ENCODE measurements around the gene PKNOX2. TPM values are rescaled to one million over a fixed set of nuclear protein-coding genes. Genes with fewer than 3 reads are reported as not detected.

Gene PKNOX2
- total and polyA plus RNA-seq, 2 of the 4 experiments (the other 2 are of a cell fraction) = 0.72 to 2.3 TPM

DNA sequence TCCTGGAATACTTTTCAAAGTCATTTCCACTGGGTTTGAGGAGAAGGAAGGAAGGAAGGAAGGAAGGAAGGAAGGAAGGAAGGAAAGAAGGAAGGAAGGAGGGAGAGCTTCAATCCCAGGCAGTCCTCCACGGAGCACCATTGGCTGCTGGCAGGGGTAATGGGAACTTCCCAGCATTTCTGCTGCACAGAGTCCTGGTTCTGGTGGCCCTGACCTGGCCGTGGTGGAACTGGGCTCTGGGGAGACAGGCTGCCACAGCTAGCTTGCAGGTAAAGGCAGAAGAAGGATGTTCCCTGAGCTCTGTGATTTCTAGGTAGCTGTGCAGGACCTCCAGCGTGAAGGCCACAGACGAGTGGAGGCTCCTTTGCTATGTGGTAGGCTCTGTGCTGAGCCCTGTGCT is 10.6 kb downstream of the PKNOX2 start:
- no peak overlapping the region for H4K5ac ChIP-seq (ENCODE audit: low read depth, low read length)
- no peak overlapping the region for H2AFZ ChIP-seq (replicated peaks; ENCODE audit: low read length, poor library complexity)
- no peak overlapping the region for H3K4ac ChIP-seq (ENCODE audit: low read depth, low read length)
- H4K8ac ChIP-seq (ENCODE audit: low read depth in 2 of 2, low read length in 2 of 2) = no peak overlapping the region
- no peak overlapping the region for H2BK20ac ChIP-seq (ENCODE audit: low read depth, low read length)
- intact Hi-C loops (cut with micrococcal nuclease) (no loop called here), dilution Hi-C loops (cut with HindIII; ENCODE audit: low sequenced_read_pairs, unreplicated experiment) (no loop called here), in situ Hi-C loops (cut with MboI; ENCODE audit: low sequenced_read_pairs) (no loop called here)
- no peak overlapping the region for H2BK15ac ChIP-seq (ENCODE audit: low read depth, low read length)
- WGBS, 2 experiments (ENCODE audit: extremely low coverage in 2 of 2, insufficient read length in 1 of 2) = 100% methylated on average over 3 of the region's 4 CpGs; no CpG with 5 or more reads in 1 of the 2 experiments
- no peak overlapping the region for H2BK5ac ChIP-seq (ENCODE audit: low read depth, low read length, poor library complexity, severe bottlenecking)
- no peak overlapping the region for H2BK120ac ChIP-seq (ENCODE audit: low read depth, low read length)
- H3K9me1 ChIP-seq (ENCODE audit: insufficient read depth, low read length) = peaks cover 8% of the 10 kb centered on the region
- no peak overlapping the region for H3K23ac ChIP-seq (ENCODE audit: low read depth, low read length)
- H3K27me3 ChIP-seq (ENCODE audit: control insufficient read depth, insufficient read depth, low read length) = peaks cover 4% of the 10 kb centered on the region; the same call in 1 of the 2 replicates
- no peaks in the 10 kb centered on the region for H3K9me3 ChIP-seq (ENCODE audit: control insufficient read depth, insufficient read depth, low read length)
- ATAC-seq (ENCODE audit: low read depth) (no peak), DNase-seq (no peak)
- BruUV-seq (replicated peaks) = no TSS peak
- no peak overlapping the region for H3K56ac ChIP-seq (ENCODE audit: extremely low read depth, insufficient read depth, low read length)
- no peak overlapping the region for H3K18ac ChIP-seq (ENCODE audit: low read depth, low read length)
- H2AK9ac ChIP-seq (replicated peaks; ENCODE audit: low read depth, low read length, poor library complexity) = no peak overlapping the region
- H3K4me1 ChIP-seq (ENCODE audit: control insufficient read depth, insufficient read depth, low read length) = peaks cover 10% of the 10 kb centered on the region; the same call in 1 of the 2 replicates
- H3K4me3 ChIP-seq (ENCODE audit: insufficient read depth, low read depth, low read length) = no peak overlapping the region
- no peak overlapping the region for H3K9ac ChIP-seq (ENCODE audit: low read depth, low read length)
- no peaks in the 10 kb centered on the region for H4K20me1 ChIP-seq (ENCODE audit: insufficient read depth, low read length)
- POLR2A ChIA-PET (ENCODE audit: unreplicated experiment) = no interaction called here
- CTCF ChIA-PET = no interaction called here
- 0 out of 2 replicates have a peak overlapping the region, but pooled peaks have one; percentile 48 for H2AK5ac ChIP-seq (ENCODE audit: low read depth, low read length)
- no peak for TF ChIP-seq MAZ (IDR thresholded peaks at IDR 0.05; ENCODE audit: borderline replicate concordance, low read depth, low read length)
- no peak for TF ChIP-seq RFX5 (IDR thresholded peaks at IDR 0.05; ENCODE audit: low read depth, low read length)
- no peak for TF ChIP-seq RCOR1 (IDR thresholded peaks at IDR 0.05; ENCODE audit: insufficient replicate concordance, low read length)
- TF ChIP-seq, protein P1, sequence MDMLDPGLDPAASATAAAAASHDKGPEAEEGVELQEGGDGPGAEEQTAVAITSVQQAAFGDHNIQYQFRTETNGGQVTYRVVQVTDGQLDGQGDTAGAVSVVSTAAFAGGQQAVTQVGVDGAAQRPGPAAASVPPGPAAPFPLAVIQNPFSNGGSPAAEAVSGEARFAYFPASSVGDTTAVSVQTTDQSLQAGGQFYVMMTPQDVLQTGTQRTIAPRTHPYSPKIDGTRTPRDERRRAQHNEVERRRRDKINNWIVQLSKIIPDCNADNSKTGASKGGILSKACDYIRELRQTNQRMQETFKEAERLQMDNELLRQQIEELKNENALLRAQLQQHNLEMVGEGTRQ (IDR thresholded peaks at IDR 0.05; ENCODE audit: low read depth, low read length) = no peak
- TF ChIP-seq BHLHE40 (IDR thresholded peaks at IDR 0.05; ENCODE audit: low read depth, low read length) = no peak
- TF ChIP-seq, protein P2, sequence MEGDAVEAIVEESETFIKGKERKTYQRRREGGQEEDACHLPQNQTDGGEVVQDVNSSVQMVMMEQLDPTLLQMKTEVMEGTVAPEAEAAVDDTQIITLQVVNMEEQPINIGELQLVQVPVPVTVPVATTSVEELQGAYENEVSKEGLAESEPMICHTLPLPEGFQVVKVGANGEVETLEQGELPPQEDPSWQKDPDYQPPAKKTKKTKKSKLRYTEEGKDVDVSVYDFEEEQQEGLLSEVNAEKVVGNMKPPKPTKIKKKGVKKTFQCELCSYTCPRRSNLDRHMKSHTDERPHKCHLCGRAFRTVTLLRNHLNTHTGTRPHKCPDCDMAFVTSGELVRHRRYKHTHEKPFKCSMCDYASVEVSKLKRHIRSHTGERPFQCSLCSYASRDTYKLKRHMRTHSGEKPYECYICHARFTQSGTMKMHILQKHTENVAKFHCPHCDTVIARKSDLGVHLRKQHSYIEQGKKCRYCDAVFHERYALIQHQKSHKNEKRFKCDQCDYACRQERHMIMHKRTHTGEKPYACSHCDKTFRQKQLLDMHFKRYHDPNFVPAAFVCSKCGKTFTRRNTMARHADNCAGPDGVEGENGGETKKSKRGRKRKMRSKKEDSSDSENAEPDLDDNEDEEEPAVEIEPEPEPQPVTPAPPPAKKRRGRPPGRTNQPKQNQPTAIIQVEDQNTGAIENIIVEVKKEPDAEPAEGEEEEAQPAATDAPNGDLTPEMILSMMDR (conservative IDR thresholded peaks at IDR 0.05; ENCODE audit: low read depth, low read length) = no peak
- TF ChIP-seq FOS (IDR thresholded peaks at IDR 0.05; ENCODE audit: low read depth, low read length) = no peak
- no peak overlapping the region for H3K4me2 ChIP-seq (ENCODE audit: low read depth, low read length)
- peaks cover 0 to 10% of the 10 kb centered on the region in 2 experiments; a peak in 1 of 4 replicates for H3K79me1 ChIP-seq (ENCODE audit: low read depth in 1 of 2, low read length in 2 of 2)
- no peaks in the 10 kb centered on the region for H3K36me3 ChIP-seq (ENCODE audit: control insufficient read depth, insufficient read depth, low read length)
- H3K14ac ChIP-seq (replicated peaks; ENCODE audit: low read depth, low read length) = no peak overlapping the region
- H4K91ac ChIP-seq (ENCODE audit: insufficient read depth, low read depth, low read length) = no peak overlapping the region
- H3K27ac ChIP-seq (ENCODE audit: insufficient read depth, low read length) = no peak overlapping the region

Data from IMR-90 (cell line).